Measurements from ENCODE around the gene MAPK8IP2. TPM values are rescaled to one million over a fixed set of nuclear protein-coding genes. Genes with fewer than 3 reads are reported as not detected.

MAPK8IP2 gene
- polyA plus RNA-seq, 1 donor (not counting 4 experiments of a cell fraction or from before 2014, with no cell fraction given): 0.29 TPM

DNA sequence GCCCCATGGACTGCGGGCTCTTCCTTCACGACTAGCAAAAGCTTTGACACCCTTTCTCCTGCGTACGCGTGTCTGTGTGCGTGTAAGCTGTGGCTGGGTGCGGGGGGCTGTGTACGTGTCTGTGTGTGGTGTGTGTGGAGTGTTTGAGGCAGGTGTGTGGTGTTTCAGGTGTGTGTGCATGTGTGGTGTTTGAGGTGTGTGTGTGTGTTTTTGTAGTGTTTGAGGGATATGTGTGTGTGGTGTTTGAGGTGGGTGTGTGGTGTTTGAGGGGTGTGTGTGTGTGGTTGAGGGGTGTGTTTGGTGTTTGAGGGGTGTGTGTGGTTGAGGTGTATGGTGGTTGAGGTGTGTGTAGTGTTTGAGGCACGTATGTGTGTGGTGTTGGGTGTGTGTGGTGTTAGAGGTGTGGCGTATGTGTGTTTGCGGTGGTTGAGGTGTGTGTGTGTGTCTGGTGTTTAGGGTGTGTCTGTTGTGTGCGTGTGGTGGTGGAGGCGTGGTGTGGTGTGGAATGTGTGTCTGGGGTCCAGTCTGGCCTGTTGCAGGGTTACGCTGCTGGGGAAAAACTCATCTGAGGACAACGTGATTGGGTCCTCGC is 28.0 kb downstream of the MAPK8IP2 start:
- Histone ChIP-seq H3K9ac (ENCODE audit: control insufficient read depth, extremely low read depth, insufficient read depth, low read length) (peak overlapping the region; percentile 66), H3K4me3 (ENCODE audit: control insufficient read depth in 2 of 3, extremely low read depth in 1 of 3, insufficient read depth in 2 of 3, low read depth in 1 of 3, low read length in 3 of 3) (peak overlapping the region; percentile 61 to 93 (median 92)), H2AFZ (ENCODE audit: control insufficient read depth, low read length) (peak overlapping the region; percentile 89), H3K79me2 (ENCODE audit: control insufficient read depth, insufficient read depth, low read length) (peaks cover 11% of the 10 kb centered on the region), H4K20me1 (ENCODE audit: control insufficient read depth, extremely low read depth, insufficient read depth, low read length) (no peaks in the 10 kb centered on the region), H3K27me3 (ENCODE audit: control insufficient read depth, extremely low read depth, insufficient read depth, low read length) (no peaks in the 10 kb centered on the region), H3K9me1 (ENCODE audit: control insufficient read depth, extremely low read depth, insufficient read depth, low read length) (no peaks in the 10 kb centered on the region), H3K36me3 (ENCODE audit: control insufficient read depth in 2 of 2, extremely low read depth in 1 of 2, insufficient read depth in 2 of 2, low read length in 2 of 2) (peaks cover 0 to 9% of the 10 kb centered on the region in 2 experiments), H3K4me1 (ENCODE audit: control insufficient read depth, extremely low read depth, insufficient read depth, low read length) (peaks cover 15% of the 10 kb centered on the region), H3K4me2 (ENCODE audit: control insufficient read depth, extremely low read depth, insufficient read depth, low read depth, low read length) (peak overlapping the region; percentile 97), H3K27ac (ENCODE audit: control insufficient read depth, insufficient read depth, low read length) (peak overlapping the region; percentile 13), H3K9me3 (ENCODE audit: control insufficient read depth, low read depth, low read length) (no peaks in the 10 kb centered on the region)
- DNase-seq (ENCODE audit: low read depth, low spot score) (no peak), FAIRE-seq (peak; percentile 32)
- dilution Hi-C loops (cut with MboI; ENCODE audit: extremely low pct_ligation_motif_present, low sequenced_read_pairs): no loop called here
- TF ChIP-seq EZH2 (IDR thresholded peaks at IDR 0.05; ENCODE audit: low read length): no peak
- TF ChIP-seq, protein P1, sequence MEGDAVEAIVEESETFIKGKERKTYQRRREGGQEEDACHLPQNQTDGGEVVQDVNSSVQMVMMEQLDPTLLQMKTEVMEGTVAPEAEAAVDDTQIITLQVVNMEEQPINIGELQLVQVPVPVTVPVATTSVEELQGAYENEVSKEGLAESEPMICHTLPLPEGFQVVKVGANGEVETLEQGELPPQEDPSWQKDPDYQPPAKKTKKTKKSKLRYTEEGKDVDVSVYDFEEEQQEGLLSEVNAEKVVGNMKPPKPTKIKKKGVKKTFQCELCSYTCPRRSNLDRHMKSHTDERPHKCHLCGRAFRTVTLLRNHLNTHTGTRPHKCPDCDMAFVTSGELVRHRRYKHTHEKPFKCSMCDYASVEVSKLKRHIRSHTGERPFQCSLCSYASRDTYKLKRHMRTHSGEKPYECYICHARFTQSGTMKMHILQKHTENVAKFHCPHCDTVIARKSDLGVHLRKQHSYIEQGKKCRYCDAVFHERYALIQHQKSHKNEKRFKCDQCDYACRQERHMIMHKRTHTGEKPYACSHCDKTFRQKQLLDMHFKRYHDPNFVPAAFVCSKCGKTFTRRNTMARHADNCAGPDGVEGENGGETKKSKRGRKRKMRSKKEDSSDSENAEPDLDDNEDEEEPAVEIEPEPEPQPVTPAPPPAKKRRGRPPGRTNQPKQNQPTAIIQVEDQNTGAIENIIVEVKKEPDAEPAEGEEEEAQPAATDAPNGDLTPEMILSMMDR (optimal IDR thresholded peaks at IDR 0.05 in 1 of 3, IDR thresholded peaks at IDR 0.05 in 1 of 3, conservative IDR thresholded peaks at IDR 0.05 in 1 of 3; ENCODE audit: extremely low read depth in 1 of 3, insufficient read depth in 2 of 3, low read length in 3 of 3): no peak

- peak; percentile 9 for FAIRE-seq
- peaks cover 11% of the 10 kb centered on the region for H3K79me2 ChIP-seq (ENCODE audit: control insufficient read depth, insufficient read depth, low read length)
- no peaks in the 10 kb centered on the region for H3K27me3 ChIP-seq (ENCODE audit: control insufficient read depth, extremely low read depth, insufficient read depth, low read length)
- H4K20me1 ChIP-seq (ENCODE audit: control insufficient read depth, extremely low read depth, insufficient read depth, low read length): no peaks in the 10 kb centered on the region
- no peak for DNase-seq (ENCODE audit: low read depth, low spot score)
- peaks cover 0 to 5% of the 10 kb centered on the region in 2 experiments for H3K36me3 ChIP-seq (ENCODE audit: control insufficient read depth in 2 of 2, extremely low read depth in 1 of 2, insufficient read depth in 2 of 2, low read length in 2 of 2)
- no peak overlapping the region for H3K4me2 ChIP-seq (ENCODE audit: control insufficient read depth, extremely low read depth, insufficient read depth, low read depth, low read length)
- H3K9ac ChIP-seq (ENCODE audit: control insufficient read depth, extremely low read depth, insufficient read depth, low read length): no peak overlapping the region
- dilution Hi-C loops (cut with MboI; ENCODE audit: extremely low pct_ligation_motif_present, low sequenced_read_pairs): no loop called here
- TF ChIP-seq EZH2 (IDR thresholded peaks at IDR 0.05; ENCODE audit: low read length): no peak
- TF ChIP-seq, protein P1 (optimal IDR thresholded peaks at IDR 0.05 in 1 of 3, IDR thresholded peaks at IDR 0.05 in 1 of 3, conservative IDR thresholded peaks at IDR 0.05 in 1 of 3; ENCODE audit: extremely low read depth in 1 of 3, insufficient read depth in 2 of 3, low read length in 3 of 3): no peak
- peaks cover 15% of the 10 kb centered on the region for H3K4me1 ChIP-seq (ENCODE audit: control insufficient read depth, extremely low read depth, insufficient read depth, low read length)
- H3K4me3 ChIP-seq (ENCODE audit: control insufficient read depth in 2 of 3, extremely low read depth in 1 of 3, insufficient read depth in 2 of 3, low read depth in 1 of 3, low read length in 3 of 3): no peak overlapping the region
- H3K9me3 ChIP-seq (ENCODE audit: control insufficient read depth, low read depth, low read length): no peaks in the 10 kb centered on the region
- no peaks in the 10 kb centered on the region for H3K9me1 ChIP-seq (ENCODE audit: control insufficient read depth, extremely low read depth, insufficient read depth, low read length)
- no peak overlapping the region for H3K27ac ChIP-seq (ENCODE audit: control insufficient read depth, insufficient read depth, low read length)
- H2AFZ ChIP-seq (ENCODE audit: control insufficient read depth, low read length): no peak overlapping the region
These were observed 29.8 kb downstream of the MAPK8IP2 start for GRCh38 chr22:50630376-50630775.

All from keratinocyte (primary cell).